Stomach (tissue), 4 donors: ENCODE data around the gene ZNF878.

Experiments
- POLR2AphosphoS5 ChIP-seq, 3 donors: sonication (generic); formaldehyde crosslinking; IDR thresholded peaks; one replicate each; pipeline ENCODE4 v1.6.1; 2016; ENCODE audit warnings: antibody characterized with exemption in 3 of 3
- TF ChIP-seq, protein P1 (sequence below), 7 experiments: fragments of 450-650 bp in 4 of 7; fragments of 200-600 bp in 3 of 7; sonication (generic) in 3 of 7; IDR thresholded peaks; one replicate each; pipeline ENCODE4 v1.5.1; 2016 to 2019; ENCODE audit warnings: antibody characterized with exemption in 7 of 7, control low read depth in 2 of 7, mild to moderate bottlenecking in 1 of 7

DNA sequence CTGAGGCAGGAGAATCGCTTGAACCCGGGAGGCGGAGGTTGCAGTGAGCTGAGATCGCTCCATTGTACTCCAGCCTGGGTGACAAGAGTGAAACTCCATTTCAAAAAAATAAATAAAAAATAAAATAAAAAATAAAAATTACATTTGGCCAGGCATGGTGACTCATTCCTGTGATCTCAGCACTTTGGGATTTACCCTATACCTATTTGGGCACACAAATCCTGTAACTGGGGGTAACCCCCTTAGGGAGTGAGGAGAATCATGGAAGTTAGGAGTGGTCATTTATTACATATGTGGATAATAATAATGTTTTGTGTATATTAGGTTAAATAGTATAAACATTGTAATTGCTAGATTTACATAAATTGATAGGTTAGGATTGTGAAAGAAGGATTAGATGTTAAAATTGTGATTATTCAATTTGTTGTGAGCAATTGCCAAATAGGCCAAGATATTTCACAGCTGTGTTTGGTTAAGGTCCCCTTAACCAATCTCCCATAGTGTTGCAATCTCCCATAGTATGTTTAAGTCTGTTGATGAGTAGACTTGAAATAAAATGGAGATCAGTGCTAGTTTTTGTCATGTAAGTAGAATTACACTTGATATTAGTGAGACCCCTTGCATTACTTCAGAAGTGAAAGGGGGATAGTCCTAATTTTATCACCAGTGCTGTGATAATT is 42.5 kb upstream of the ZNF878 start:
- TF ChIP-seq, protein P1, sequence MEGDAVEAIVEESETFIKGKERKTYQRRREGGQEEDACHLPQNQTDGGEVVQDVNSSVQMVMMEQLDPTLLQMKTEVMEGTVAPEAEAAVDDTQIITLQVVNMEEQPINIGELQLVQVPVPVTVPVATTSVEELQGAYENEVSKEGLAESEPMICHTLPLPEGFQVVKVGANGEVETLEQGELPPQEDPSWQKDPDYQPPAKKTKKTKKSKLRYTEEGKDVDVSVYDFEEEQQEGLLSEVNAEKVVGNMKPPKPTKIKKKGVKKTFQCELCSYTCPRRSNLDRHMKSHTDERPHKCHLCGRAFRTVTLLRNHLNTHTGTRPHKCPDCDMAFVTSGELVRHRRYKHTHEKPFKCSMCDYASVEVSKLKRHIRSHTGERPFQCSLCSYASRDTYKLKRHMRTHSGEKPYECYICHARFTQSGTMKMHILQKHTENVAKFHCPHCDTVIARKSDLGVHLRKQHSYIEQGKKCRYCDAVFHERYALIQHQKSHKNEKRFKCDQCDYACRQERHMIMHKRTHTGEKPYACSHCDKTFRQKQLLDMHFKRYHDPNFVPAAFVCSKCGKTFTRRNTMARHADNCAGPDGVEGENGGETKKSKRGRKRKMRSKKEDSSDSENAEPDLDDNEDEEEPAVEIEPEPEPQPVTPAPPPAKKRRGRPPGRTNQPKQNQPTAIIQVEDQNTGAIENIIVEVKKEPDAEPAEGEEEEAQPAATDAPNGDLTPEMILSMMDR (IDR thresholded peaks at IDR 0.05), result no peak
- TF ChIP-seq POLR2AphosphoS5 (IDR thresholded peaks at IDR 0.05), result no peak
